ENCODE results near the gene LRRC37A3. TPM values are rescaled to one million over a fixed set of nuclear protein-coding genes. Genes with fewer than 3 reads are reported as not detected.
"Not testable (repeated sequence)": the region's sequence is repeated elsewhere in the genome, so short reads cannot be mapped to it uniquely, and the experiment has no call there.

The LRRC37A3 gene
- polyA plus RNA-seq, 1 experiment: 4.0 TPM

- H3K4me3 ChIP-seq (ENCODE audit: low read depth, low read length); POLR2A ChIA-PET; H3K27me3 ChIP-seq (ENCODE audit: control insufficient read depth, insufficient read depth, low read length); DNase-seq (ENCODE audit: low read depth); H3K36me3 ChIP-seq (ENCODE audit: control insufficient read depth, insufficient read depth, low read length): not testable (repeated sequence)
- TF ChIP-seq, protein P1, sequence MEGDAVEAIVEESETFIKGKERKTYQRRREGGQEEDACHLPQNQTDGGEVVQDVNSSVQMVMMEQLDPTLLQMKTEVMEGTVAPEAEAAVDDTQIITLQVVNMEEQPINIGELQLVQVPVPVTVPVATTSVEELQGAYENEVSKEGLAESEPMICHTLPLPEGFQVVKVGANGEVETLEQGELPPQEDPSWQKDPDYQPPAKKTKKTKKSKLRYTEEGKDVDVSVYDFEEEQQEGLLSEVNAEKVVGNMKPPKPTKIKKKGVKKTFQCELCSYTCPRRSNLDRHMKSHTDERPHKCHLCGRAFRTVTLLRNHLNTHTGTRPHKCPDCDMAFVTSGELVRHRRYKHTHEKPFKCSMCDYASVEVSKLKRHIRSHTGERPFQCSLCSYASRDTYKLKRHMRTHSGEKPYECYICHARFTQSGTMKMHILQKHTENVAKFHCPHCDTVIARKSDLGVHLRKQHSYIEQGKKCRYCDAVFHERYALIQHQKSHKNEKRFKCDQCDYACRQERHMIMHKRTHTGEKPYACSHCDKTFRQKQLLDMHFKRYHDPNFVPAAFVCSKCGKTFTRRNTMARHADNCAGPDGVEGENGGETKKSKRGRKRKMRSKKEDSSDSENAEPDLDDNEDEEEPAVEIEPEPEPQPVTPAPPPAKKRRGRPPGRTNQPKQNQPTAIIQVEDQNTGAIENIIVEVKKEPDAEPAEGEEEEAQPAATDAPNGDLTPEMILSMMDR (IDR thresholded peaks at IDR 0.05; ENCODE audit: insufficient read depth, low read depth, low read length): peak; percentile 61
- CTCF ChIA-PET: interaction anchor here (0.7 to 3.4 kb wide), 13 partner anchors 9 to 186 kb away, joined by 3 to 26 read pairs (median 3); partner anchors contain the start of gene LRRC37A3
Measured at GRCh38 chr17:64961563-64962378, 42.5 kb upstream of the LRRC37A3 start.

DNA sequence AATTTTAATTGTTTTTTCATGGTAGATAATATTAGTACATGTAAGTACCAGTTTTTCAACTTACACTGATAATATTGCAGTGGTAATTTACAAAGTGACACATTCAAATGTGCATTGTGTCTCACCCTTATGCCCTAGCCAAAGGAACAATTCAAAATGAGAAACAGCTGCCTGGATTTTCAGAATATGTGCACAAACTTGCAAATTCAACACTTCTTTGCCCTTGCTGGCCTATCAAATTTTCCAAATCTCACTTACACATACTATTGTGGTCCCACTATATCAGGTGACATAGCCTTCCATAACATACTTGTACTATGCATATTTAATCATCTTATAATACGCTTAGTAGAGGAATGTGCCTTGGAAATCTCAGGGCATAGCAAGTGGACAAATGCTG is 32.6 kb upstream of the LRRC37A3 start:
- Histone ChIP-seq H3K27me3 (ENCODE audit: control insufficient read depth, insufficient read depth, low read length) (no peaks in the 10 kb centered on the region), H3K4me3 (ENCODE audit: low read depth, low read length) (no peak overlapping the region), H3K36me3 (ENCODE audit: control insufficient read depth, insufficient read depth, low read length) (no peaks in the 10 kb centered on the region)
- TF ChIP-seq, protein P1 (IDR thresholded peaks at IDR 0.05; ENCODE audit: insufficient read depth, low read depth, low read length): no peak
- no peak for DNase-seq (ENCODE audit: low read depth)
- ChIA-PET CTCF (interaction anchor here (1.0 kb wide), 1 partner anchor 12 kb away, joined by 4 read pairs; no protein-coding TSS in a partner anchor), POLR2A (no interaction called here)

- H3K36me3 ChIP-seq (ENCODE audit: control insufficient read depth, insufficient read depth, low read length): no peaks in the 10 kb centered on the region
- H3K4me3 ChIP-seq (ENCODE audit: low read depth, low read length): no peak overlapping the region
- TF ChIP-seq, protein P1 (IDR thresholded peaks at IDR 0.05; ENCODE audit: insufficient read depth, low read depth, low read length): no peak
- ChIA-PET POLR2A (no interaction called here), CTCF (interaction anchor here (0.7 to 1.0 kb wide), 2 partner anchors 13 to 24 kb away, joined by 3 read pairs; no protein-coding TSS in a partner anchor)
- no peak for DNase-seq (ENCODE audit: low read depth)
- no peaks in the 10 kb centered on the region for H3K27me3 ChIP-seq (ENCODE audit: control insufficient read depth, insufficient read depth, low read length)
Measured at GRCh38 chr17:64950871-64951270, 31.6 kb upstream of the LRRC37A3 start.

DNA sequence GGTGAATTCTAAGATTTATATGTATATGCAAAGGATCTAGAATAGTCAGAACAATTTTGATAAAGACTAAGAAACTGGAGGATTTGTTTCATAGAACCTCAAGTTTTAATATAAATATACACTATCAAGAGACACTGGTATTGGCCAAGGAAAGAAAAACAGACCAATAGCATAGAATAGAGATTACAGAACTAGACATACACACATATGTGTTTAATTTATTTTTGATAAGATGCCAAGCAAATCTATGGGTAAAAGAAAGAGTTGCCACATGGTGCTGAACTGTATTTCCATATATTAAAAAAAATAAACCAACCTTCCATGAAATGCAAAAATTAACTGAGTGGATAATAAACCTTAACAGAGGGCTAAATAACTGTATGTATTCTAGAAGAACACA is 27.9 kb upstream of the LRRC37A3 start:
- DNase-seq (ENCODE audit: low read depth): no peak
- TF ChIP-seq, protein P1 (IDR thresholded peaks at IDR 0.05; ENCODE audit: insufficient read depth, low read depth, low read length): no peak
- CTCF ChIA-PET: no interaction called here
- Histone ChIP-seq H3K27me3 (ENCODE audit: control insufficient read depth, insufficient read depth, low read length) (no peaks in the 10 kb centered on the region), H3K36me3 (ENCODE audit: control insufficient read depth, insufficient read depth, low read length) (no peaks in the 10 kb centered on the region), H3K4me3 (ENCODE audit: low read depth, low read length) (no peak overlapping the region)
- POLR2A ChIA-PET: no interaction called here

DNA sequence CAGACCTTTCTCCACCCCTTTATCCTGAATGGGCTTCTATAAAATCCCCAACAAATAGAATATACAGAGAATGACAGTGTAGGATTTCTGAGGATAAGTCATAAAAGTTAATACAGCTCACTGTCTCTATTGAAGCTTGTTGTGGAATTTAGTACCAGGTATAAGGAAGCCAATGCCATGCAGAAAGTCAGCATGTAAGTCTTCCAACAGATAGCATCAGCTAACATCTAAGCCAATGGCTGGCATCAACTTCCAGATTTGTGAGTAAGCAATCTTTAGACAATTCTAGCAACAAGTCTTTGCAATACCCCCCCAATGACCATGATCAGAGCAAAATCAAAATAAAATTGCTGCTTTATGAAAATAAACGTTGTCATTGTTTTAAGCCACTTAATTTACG is 22.5 kb upstream of the LRRC37A3 start:
- H3K36me3 ChIP-seq (ENCODE audit: control insufficient read depth, insufficient read depth, low read length): no peaks in the 10 kb centered on the region
- TF ChIP-seq, protein P1 (IDR thresholded peaks at IDR 0.05; ENCODE audit: insufficient read depth, low read depth, low read length): no peak
- no peak overlapping the region for H3K4me3 ChIP-seq (ENCODE audit: low read depth, low read length)
- H3K27me3 ChIP-seq (ENCODE audit: control insufficient read depth, insufficient read depth, low read length): peaks cover 3% of the 10 kb centered on the region
- ChIA-PET POLR2A (no interaction called here), CTCF (interaction anchor here (0.6 to 3.5 kb wide), 6 partner anchors 11 to 1517 kb away, joined by 3 to 11 read pairs (median 3); no protein-coding TSS in a partner anchor)
- DNase-seq (ENCODE audit: low read depth): no peak
